ENCODE results near the gene GBE1.

Gene GBE1

GRCh38 chr3:81444817-81445460, 316.5 kb downstream of the GBE1 start:
- no peak overlapping the region for H3K9ac ChIP-seq (ENCODE audit: low read length)
- no peaks in the 10 kb centered on the region for H3K4me1 ChIP-seq (ENCODE audit: control insufficient read depth, insufficient read depth, low read length)
- H3K27me3 ChIP-seq (ENCODE audit: control insufficient read depth, insufficient read depth, low read length) = no peaks in the 10 kb centered on the region
- no peaks in the 10 kb centered on the region for H3K9me3 ChIP-seq (ENCODE audit: control insufficient read depth, low read length)
- no peak overlapping the region for H3K4me3 ChIP-seq (ENCODE audit: low read length)
- no peaks in the 10 kb centered on the region for H3K36me3 ChIP-seq (ENCODE audit: control insufficient read depth, insufficient read depth, low read length)

- H3K27me3 ChIP-seq (ENCODE audit: control insufficient read depth, insufficient read depth, low read length) = no peaks in the 10 kb centered on the region
- no peaks in the 10 kb centered on the region for H3K4me1 ChIP-seq (ENCODE audit: control insufficient read depth, insufficient read depth, low read length)
- H3K9me3 ChIP-seq (ENCODE audit: control insufficient read depth, low read length) = no peaks in the 10 kb centered on the region
- H3K36me3 ChIP-seq (ENCODE audit: control insufficient read depth, insufficient read depth, low read length) = no peaks in the 10 kb centered on the region
- H3K4me3 ChIP-seq (ENCODE audit: low read length) = no peak overlapping the region
- no peak overlapping the region for H3K9ac ChIP-seq (ENCODE audit: low read length)
These were observed 317.5 kb downstream of the GBE1 start for GRCh38 chr3:81443958-81444357.

- Histone ChIP-seq H3K9me3 (ENCODE audit: control insufficient read depth, low read length) (no peaks in the 10 kb centered on the region), H3K27me3 (ENCODE audit: control insufficient read depth, insufficient read depth, low read length) (no peaks in the 10 kb centered on the region), H3K4me3 (ENCODE audit: low read length) (no peak overlapping the region), H3K36me3 (ENCODE audit: control insufficient read depth, insufficient read depth, low read length) (no peaks in the 10 kb centered on the region), H3K4me1 (ENCODE audit: control insufficient read depth, insufficient read depth, low read length) (no peaks in the 10 kb centered on the region), H3K9ac (ENCODE audit: low read length) (no peak overlapping the region)
These were observed 318.0 kb downstream of the GBE1 start for GRCh38 chr3:81443457-81443782.

- H3K27me3 ChIP-seq (ENCODE audit: control insufficient read depth, insufficient read depth, low read length) = no peaks in the 10 kb centered on the region
- H3K4me1 ChIP-seq (ENCODE audit: control insufficient read depth, insufficient read depth, low read length) = no peaks in the 10 kb centered on the region
- H3K4me3 ChIP-seq (ENCODE audit: low read length) = no peak overlapping the region
- no peaks in the 10 kb centered on the region for H3K9me3 ChIP-seq (ENCODE audit: control insufficient read depth, low read length)
- H3K9ac ChIP-seq (ENCODE audit: low read length) = no peak overlapping the region
- H3K36me3 ChIP-seq (ENCODE audit: control insufficient read depth, insufficient read depth, low read length) = no peaks in the 10 kb centered on the region
These were observed 318.5 kb downstream of the GBE1 start for GRCh38 chr3:81442758-81443456.

DNA sequence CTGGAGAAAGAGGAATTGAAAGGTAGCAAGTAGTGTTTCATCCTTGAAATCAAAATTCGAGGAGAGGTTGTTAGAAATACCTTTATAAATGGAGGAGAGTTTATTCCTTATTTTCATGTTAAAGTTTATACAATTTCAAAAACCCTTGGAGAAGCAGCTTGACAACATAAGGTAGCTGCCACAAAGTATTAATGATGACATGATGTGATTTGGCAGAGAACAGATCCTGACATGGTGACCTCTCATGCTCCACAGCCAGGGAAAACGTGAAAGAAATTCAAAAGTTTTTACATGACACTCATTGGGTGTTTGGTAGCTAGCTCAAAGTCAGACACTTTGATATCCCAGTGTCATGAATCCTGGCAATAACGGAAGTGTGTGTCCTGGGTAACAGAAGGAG, 320.8 kb downstream of the GBE1 start:
- no peaks in the 10 kb centered on the region for H3K27me3 ChIP-seq (ENCODE audit: control insufficient read depth, insufficient read depth, low read length)
- H3K9ac ChIP-seq (ENCODE audit: low read length) = no peak overlapping the region
- H3K4me1 ChIP-seq (ENCODE audit: control insufficient read depth, insufficient read depth, low read length) = no peaks in the 10 kb centered on the region
- no peak overlapping the region for H3K4me3 ChIP-seq (ENCODE audit: low read length)
- no peaks in the 10 kb centered on the region for H3K36me3 ChIP-seq (ENCODE audit: control insufficient read depth, insufficient read depth, low read length)
- H3K9me3 ChIP-seq (ENCODE audit: control insufficient read depth, low read length) = no peaks in the 10 kb centered on the region

Data from mucosa of stomach (tissue), 1 donor.